DOHH2 (cell line): ENCODE data around the gene RER1.

ENCODE experiments used
- H3F3A ChIP-seq: fragments of 200-600 bp; sonication (generic), shearing (Covaris generic); 2 replicates; pipeline ENCODE4 v1.6.0; 2016; ENCODE audit warnings: antibody characterized with exemption, mild to moderate bottlenecking; ENCODE audit not compliant: control insufficient read depth, insufficient read depth
- H3K27ac ChIP-seq: fragments of 200-600 bp; sonication (generic); 2 replicates; pipeline ENCODE4 v1.5.1; 2014; ENCODE audit warnings: low read depth, mild to moderate bottlenecking, low read length, moderate library complexity
- H3K27me3 ChIP-seq: fragments of 200-600 bp; sonication (generic); 2 replicates; pipeline ENCODE4 v1.6.1; 2014; ENCODE audit warnings: mild to moderate bottlenecking, low read length, mixed read lengths; ENCODE audit not compliant: control insufficient read depth
- H3K36me3 ChIP-seq: fragments of 200-600 bp; sonication (generic); 2 replicates; pipeline ENCODE4 v1.6.1; 2014; ENCODE audit warnings: mild to moderate bottlenecking, low read length, moderate library complexity, mixed read lengths; ENCODE audit not compliant: control insufficient read depth
- H3K4me1 ChIP-seq: fragments of 200-600 bp; sonication (generic); 2 replicates; pipeline ENCODE4 v1.6.1; 2014; ENCODE audit warnings: mild to moderate bottlenecking, low read length, mixed read lengths; ENCODE audit not compliant: control insufficient read depth
- H3K4me2 ChIP-seq: fragments of 200-600 bp; sonication (generic); 2 replicates; pipeline ENCODE4 v1.6.0; 2014; ENCODE audit warnings: mild to moderate bottlenecking, low read length, moderate library complexity
- H3K4me3 ChIP-seq: fragments of 200-600 bp; sonication (generic); 2 replicates; pipeline ENCODE4 v1.5.1; 2014; ENCODE audit warnings: mild to moderate bottlenecking, low read length, mixed read lengths
- H3K79me2 ChIP-seq: fragments of 200-600 bp; sonication (generic); 2 replicates; pipeline ENCODE4 v1.6.1; 2014; ENCODE audit warnings: mild to moderate bottlenecking, low read length, mixed read lengths; ENCODE audit not compliant: control insufficient read depth
- H3K9me2 ChIP-seq: fragments of 200-600 bp; sonication (generic); replicated peaks from 2 replicates; pipeline ENCODE4 v1.6.1; 2014; ENCODE audit warnings: mild to moderate bottlenecking, low read length, mixed read lengths; ENCODE audit not compliant: control insufficient read depth
- H3K9me3 ChIP-seq: fragments of 200-600 bp; sonication (generic); 2 replicates; pipeline ENCODE4 v1.6.1; 2014; ENCODE audit warnings: antibody characterized with exemption, low read length, mixed read lengths; ENCODE audit not compliant: control insufficient read depth, insufficient read depth
- H4K20me1 ChIP-seq: fragments of 200-600 bp; sonication (generic); 2 replicates; pipeline ENCODE4 v1.6.0; 2014; ENCODE audit warnings: low read depth, mild to moderate bottlenecking, antibody characterized with exemption, low read length, moderate library complexity; ENCODE audit not compliant: control insufficient read depth, insufficient read depth
- CTCF ChIP-seq: fragments of 200-600 bp; sonication (generic); IDR thresholded peaks from one replicate; pipeline ENCODE4 v1.5.1; 2014; ENCODE audit warnings: antibody characterized with exemption, mild to moderate bottlenecking, low read depth, low read length; ENCODE audit not compliant: poor library complexity, severe bottlenecking
- EZH2phosphoT487 ChIP-seq: fragments of 200-600 bp; sonication (generic); IDR thresholded peaks from 2 replicates; pipeline ENCODE4 v1.6.1; 2017; ENCODE audit warnings: borderline replicate concordance, mild to moderate bottlenecking, antibody characterized with exemption, low read length, moderate library complexity, mixed read lengths

The RER1 gene

GRCh38 chr1:2405588-2406295 is 14.1 kb downstream of the RER1 start:
- Histone ChIP-seq H3K27ac (no peak overlapping the region), H3K9me3 (no peaks in the 10 kb centered on the region), H3K36me3 (peaks cover 61% of the 10 kb centered on the region), H3K9me2 (no peaks in the 10 kb centered on the region), H4K20me1 (peaks cover 8% of the 10 kb centered on the region), H3F3A (peaks cover 11% of the 10 kb centered on the region), H3K27me3 (no peaks in the 10 kb centered on the region), H3K79me2 (peaks cover 10% of the 10 kb centered on the region), H3K4me1 (no peaks in the 10 kb centered on the region), H3K4me2 (no peak overlapping the region), H3K4me3 (no peak overlapping the region)
- no peak for TF ChIP-seq CTCF
- TF ChIP-seq EZH2phosphoT487, result no peak

GRCh38 chr1:2406451-2407041 is 14.9 kb downstream of the RER1 start:
- Histone ChIP-seq H3K4me3 (no peak overlapping the region), H3K27me3 (no peaks in the 10 kb centered on the region), H4K20me1 (peaks cover 6% of the 10 kb centered on the region), H3K27ac (no peak overlapping the region), H3K4me2 (no peak overlapping the region), H3K9me3 (no peaks in the 10 kb centered on the region), H3K36me3 (peaks cover 55% of the 10 kb centered on the region), H3K79me2 (peaks cover 13% of the 10 kb centered on the region), H3K4me1 (peaks cover 3% of the 10 kb centered on the region), H3F3A (peaks cover 9% of the 10 kb centered on the region), H3K9me2 (no peaks in the 10 kb centered on the region)
- no peak for TF ChIP-seq EZH2phosphoT487
- TF ChIP-seq CTCF, result no peak

- peaks cover 8% of the 10 kb centered on the region for H3K4me1 ChIP-seq
- peaks cover 9% of the 10 kb centered on the region for H3F3A ChIP-seq
- peaks cover 14% of the 10 kb centered on the region for H3K79me2 ChIP-seq
- H3K9me2 ChIP-seq, result no peaks in the 10 kb centered on the region
- H3K4me3 ChIP-seq, result no peak overlapping the region
- TF ChIP-seq EZH2phosphoT487, result no peak
- no peak for TF ChIP-seq CTCF
- H3K36me3 ChIP-seq, result peaks cover 51% of the 10 kb centered on the region
- H3K9me3 ChIP-seq, result no peaks in the 10 kb centered on the region
- peaks cover 4% of the 10 kb centered on the region; the same call in 1 of the 2 replicates for H4K20me1 ChIP-seq
- no peak overlapping the region for H3K4me2 ChIP-seq
- no peaks in the 10 kb centered on the region for H3K27me3 ChIP-seq
- H3K27ac ChIP-seq, result no peak overlapping the region
Observed at GRCh38 chr1:2407166-2407990, 15.7 kb downstream of the RER1 start.
